CD4-positive, alpha-beta memory T cell (primary cell): ENCODE data around the gene AIG1. TPM values are rescaled to one million over a fixed set of nuclear protein-coding genes. Genes with fewer than 3 reads are reported as not detected.
"Not testable (repeated sequence)": the region's sequence is repeated elsewhere in the genome, so short reads cannot be mapped to it uniquely, and the experiment has no call there.

Experiments
- CTCF ChIA-PET: fragments of 350-600 bp; sonication (Branson Sonifier 250); formaldehyde crosslinking; loops from one replicate; lab custom pipeline; 2021; ENCODE audit warnings: inconsistent platforms; ENCODE audit not compliant: partially characterized antibody; lab: Charles Lee
- POLR2A ChIA-PET: fragments of 350-600 bp; sonication (Branson Sonifier 250); formaldehyde crosslinking; loops from one replicate; lab custom pipeline; 2021; ENCODE audit not compliant: partially characterized antibody; lab: Charles Lee
- DNase-seq, 5 donors: peaks; one replicate each; pipeline versions ENCODE4 v3.0.0 to v3.0.0-alpha.2; 2020 to 2022; ENCODE audit warnings: mixed read lengths in 1 of 5
- H3K27ac ChIP-seq: one replicate; pipeline ENCODE4 v1.7.0; 2013; ENCODE audit warnings: low read depth, low read length
- H3K27me3 ChIP-seq: 2 replicates; pipeline ENCODE4 v1.7.0; 2013; ENCODE audit warnings: mild to moderate bottlenecking, low read length, moderate library complexity; ENCODE audit not compliant: insufficient read depth
- H3K36me3 ChIP-seq: 2 replicates; pipeline ENCODE4 v1.7.0; 2013; ENCODE audit warnings: mild to moderate bottlenecking, low read length, moderate library complexity; ENCODE audit not compliant: insufficient read depth
- H3K4me1 ChIP-seq: 2 replicates; pipeline ENCODE4 v1.7.0; 2013; ENCODE audit warnings: mild to moderate bottlenecking, low read length, moderate library complexity; ENCODE audit not compliant: insufficient read depth
- H3K4me3 ChIP-seq, 2 donors: one replicate each; pipeline ENCODE4 v1.7.0; 2013; ENCODE audit warnings: low read length in 2 of 2, mild to moderate bottlenecking in 1 of 2
- H3K9me3 ChIP-seq, 2 donors: one replicate each; pipeline ENCODE4 v1.7.0; 2013; ENCODE audit warnings: low read length in 2 of 2, control low read depth in 1 of 2; ENCODE audit not compliant: control insufficient read depth in 1 of 2
- H3K27ac Mint-ChIP-seq, 7 donors: one replicate each; pipeline ENCODE4 v1.8.0; 2020 to 2021; ENCODE audit warnings: mixed read lengths in 7 of 7, mild to moderate bottlenecking in 6 of 7, inconsistent platforms in 3 of 7, moderate library complexity in 3 of 7
- H3K27me3 Mint-ChIP-seq, 2 donors: one replicate each; pipeline ENCODE4 v1.8.0; 2020 to 2021; ENCODE audit warnings: mixed read lengths in 2 of 2
- H3K36me3 Mint-ChIP-seq, 2 donors: one replicate each; pipeline ENCODE4 v1.8.0; 2020 to 2021; ENCODE audit warnings: mixed read lengths in 2 of 2, inconsistent platforms in 1 of 2, mild to moderate bottlenecking in 1 of 2
- H3K4me1 Mint-ChIP-seq, 4 donors: one replicate each; pipeline ENCODE4 v1.8.0; 2020 to 2021; ENCODE audit warnings: mixed read lengths in 4 of 4, mild to moderate bottlenecking in 1 of 4
- H3K4me3 Mint-ChIP-seq, 8 donors: one replicate each; pipeline ENCODE4 v1.8.0; 2020 to 2021; ENCODE audit warnings: mixed read lengths in 8 of 8, mild to moderate bottlenecking in 7 of 8, moderate library complexity in 6 of 8, inconsistent platforms in 3 of 8
- H3K9me3 Mint-ChIP-seq, 8 donors: one replicate each; pipeline ENCODE4 v1.8.0; 2020 to 2021; ENCODE audit warnings: mixed read lengths in 8 of 8, mild to moderate bottlenecking in 5 of 8, inconsistent platforms in 3 of 8, moderate library complexity in 1 of 8
- intact Hi-C: fragments of 100-400 bp; cut with micrococcal nuclease; formaldehyde crosslinking; loops from one replicate; pipeline ENCODE4 v1.15.1; 2023
- polyA plus RNA-seq, 2 donors: library from polyadenylated mRNA; unstranded; fragments of 300-500 nt; fragmentation: Illumina TruSeq; gene quantifications; one replicate each; pipeline ENCODE4 v1.2.3, GENCODE V29; 2021
- total RNA-seq, 2 experiments: library from RNA; stranded (reverse); gene quantifications; one replicate each; pipeline ENCODE4 v1.2.3, GENCODE V29; 2021

AIG1 gene
- total RNA-seq (10 to 100 TPM in 1 of 2 experiments, 1 to 10 TPM in 1; 9.6 to 10.2 TPM), polyA plus RNA-seq (10 to 100 TPM; 20.3 to 21.5 TPM)

- peak within 1 kb of the TSS; percentile 93 to 99 (median 97) for H3K27ac Mint-ChIP-seq
- no peaks in the 10 kb centered on the region for H3K36me3 ChIP-seq
- intact Hi-C loops: loop anchor here (2.0 to 10.0 kb wide), 2 partner anchors 112 to 364 kb away; no protein-coding TSS in a partner anchor
- H3K27ac ChIP-seq: peak within 1 kb of the TSS; percentile 70
- peaks cover 17% of the 10 kb centered on the region for H3K4me1 ChIP-seq
- H3K9me3 Mint-ChIP-seq: no peaks in the 10 kb centered on the region
- peak; percentile 66 to 77 (median 74) for DNase-seq
- H3K4me3 Mint-ChIP-seq: peak within 1 kb of the TSS; percentile 93 to 97 (median 96)
- H3K4me3 ChIP-seq: peak within 1 kb of the TSS; percentile 59 to 79
- no peaks in the 10 kb centered on the region for H3K27me3 ChIP-seq
- H3K4me1 Mint-ChIP-seq: peaks cover 18 to 28% (median 23%) of the 10 kb centered on the region in 4 donors
- peaks cover 0 to 2% of the 10 kb centered on the region in 2 donors for H3K27me3 Mint-ChIP-seq
- ChIA-PET POLR2A (interaction anchor here (0.8 to 2.9 kb wide), 5 partner anchors 16 to 218 kb away, joined by 3 to 22 read pairs (median 4); no protein-coding TSS in a partner anchor), CTCF (interaction anchor here (0.7 to 1.0 kb wide), 2 partner anchors 338 to 369 kb away, joined by 3 read pairs; no protein-coding TSS in a partner anchor)
- peaks cover 0 to 13% of the 10 kb centered on the region in 2 donors for H3K36me3 Mint-ChIP-seq
- no peaks in the 10 kb centered on the region for H3K9me3 ChIP-seq
These were observed at the start of gene AIG1 for GRCh38 chr6:143060806-143061596. Gene AIG1, plus strand, starts transcription at chr6:143060889. Its CDS starts 37 bp downstream, at chr6:143060926.

- Histone ChIP-seq H3K4me3 (no peak overlapping the region), H3K36me3 (no peaks in the 10 kb centered on the region), H3K27ac (no peak overlapping the region), H3K27me3 (no peaks in the 10 kb centered on the region), H3K9me3 (no peaks in the 10 kb centered on the region), H3K4me1 (no peaks in the 10 kb centered on the region)
- CTCF ChIA-PET: no interaction called here
- intact Hi-C loops: no loop called here
- H3K4me3 Mint-ChIP-seq: no peak overlapping the region
- H3K27me3 Mint-ChIP-seq: peaks cover 1 to 4% of the 10 kb centered on the region in 2 donors
- POLR2A ChIA-PET: no interaction called here
- no peaks in the 10 kb centered on the region for H3K36me3 Mint-ChIP-seq
- no peak for DNase-seq
- H3K9me3 Mint-ChIP-seq: no peaks in the 10 kb centered on the region
- H3K4me1 Mint-ChIP-seq: no peaks in the 10 kb centered on the region
- H3K27ac Mint-ChIP-seq: no peak overlapping the region
These were observed 45.9 kb upstream of the AIG1 start for GRCh38 chr6:143014764-143015163.

GRCh38 chr6:143015300-143015706 is 45.4 kb upstream of the AIG1 start:
- H3K27ac Mint-ChIP-seq: peak overlapping the region in 1 of 7 donors; percentile 62
- peaks cover 1 to 4% of the 10 kb centered on the region in 2 donors for H3K27me3 Mint-ChIP-seq
- ChIA-PET POLR2A (no interaction called here), CTCF (no interaction called here)
- intact Hi-C loops: no loop called here
- Histone ChIP-seq H3K4me1 (no peaks in the 10 kb centered on the region), H3K36me3 (no peaks in the 10 kb centered on the region), H3K4me3 (no peak overlapping the region), H3K27me3 (no peaks in the 10 kb centered on the region), H3K9me3 (no peaks in the 10 kb centered on the region), H3K27ac (no peak overlapping the region)
- no peaks in the 10 kb centered on the region for H3K36me3 Mint-ChIP-seq
- no peaks in the 10 kb centered on the region for H3K4me1 Mint-ChIP-seq
- no peak overlapping the region for H3K4me3 Mint-ChIP-seq
- H3K9me3 Mint-ChIP-seq: no peaks in the 10 kb centered on the region
- no peak for DNase-seq

- CTCF ChIA-PET: interaction anchor here (0.7 to 1.0 kb wide), 2 partner anchors 8 to 407 kb away, joined by 3 read pairs; no protein-coding TSS in a partner anchor
- intact Hi-C loops: no loop called here
- H3K9me3 ChIP-seq: no peaks in the 10 kb centered on the region
- no peaks in the 10 kb centered on the region for H3K27me3 ChIP-seq
- H3K4me3 ChIP-seq: no peak overlapping the region
- H3K27ac Mint-ChIP-seq: no peak overlapping the region
- peaks cover 0 to 2% of the 10 kb centered on the region in 2 donors for H3K36me3 Mint-ChIP-seq
- H3K4me3 Mint-ChIP-seq: no peak overlapping the region
- peaks cover 2 to 3% of the 10 kb centered on the region in 2 donors for H3K27me3 Mint-ChIP-seq
- no peak overlapping the region for H3K27ac ChIP-seq
- H3K36me3 ChIP-seq: no peaks in the 10 kb centered on the region
- DNase-seq: no peak
- no peaks in the 10 kb centered on the region for H3K4me1 ChIP-seq
- POLR2A ChIA-PET: no interaction called here
- H3K9me3 Mint-ChIP-seq: peaks cover 0 to 7% (median 0%) of the 10 kb centered on the region in 8 donors
- no peaks in the 10 kb centered on the region for H3K4me1 Mint-ChIP-seq
These were observed 41.7 kb upstream of the AIG1 start for GRCh38 chr6:143018955-143019354.

- H3K4me3 Mint-ChIP-seq, H3K9me3 ChIP-seq, H3K36me3 Mint-ChIP-seq, H3K27me3 Mint-ChIP-seq, H3K4me1 ChIP-seq, H3K27me3 ChIP-seq, DNase-seq, POLR2A ChIA-PET, H3K4me1 Mint-ChIP-seq, CTCF ChIA-PET, H3K27ac ChIP-seq, H3K4me3 ChIP-seq, H3K27ac Mint-ChIP-seq, H3K36me3 ChIP-seq, H3K9me3 Mint-ChIP-seq: not testable (repeated sequence)
- intact Hi-C loops: loop anchor here (10.0 kb wide), 1 partner anchor 106 kb away; no protein-coding TSS in a partner anchor
These were observed 39.8 kb upstream of the AIG1 start for GRCh38 chr6:143020862-143021261.

GRCh38 chr6:143021543-143021942 is 39.1 kb upstream of the AIG1 start:
- intact Hi-C loops: loop anchor here (10.0 kb wide), 1 partner anchor 107 kb away; no protein-coding TSS in a partner anchor

GRCh38 chr6:143022587-143022986 is 38.1 kb upstream of the AIG1 start:
- H3K4me3 Mint-ChIP-seq: no peak overlapping the region
- ChIA-PET CTCF (interaction anchor here (1.0 to 5.6 kb wide), 4 partner anchors 11 to 547 kb away, joined by 3 to 81 read pairs (median 4); no protein-coding TSS in a partner anchor), POLR2A (no interaction called here)
- peaks cover 0 to 3% of the 10 kb centered on the region in 2 donors for H3K27me3 Mint-ChIP-seq
- no peak overlapping the region for H3K27ac Mint-ChIP-seq
- Histone ChIP-seq H3K4me1 (no peaks in the 10 kb centered on the region), H3K4me3 (no peak overlapping the region), H3K9me3 (no peaks in the 10 kb centered on the region), H3K36me3 (no peaks in the 10 kb centered on the region), H3K27ac (no peak overlapping the region), H3K27me3 (no peaks in the 10 kb centered on the region)
- no peak for DNase-seq
- H3K9me3 Mint-ChIP-seq: peaks cover 0 to 7% (median 2%) of the 10 kb centered on the region in 8 donors
- intact Hi-C loops: loop anchor here (10.0 kb wide), 1 partner anchor 108 kb away; no protein-coding TSS in a partner anchor
- peaks cover 0 to 2% of the 10 kb centered on the region in 2 donors for H3K36me3 Mint-ChIP-seq
- peaks cover 0 to 7% (median under 1%) of the 10 kb centered on the region in 4 donors for H3K4me1 Mint-ChIP-seq

More at GRCh38 chr6:143021543-143021942, 39.1 kb upstream of the AIG1 start:
- no peaks in the 10 kb centered on the region for H3K4me1 Mint-ChIP-seq
- H3K9me3 ChIP-seq: no peaks in the 10 kb centered on the region
- no peak overlapping the region for H3K4me3 ChIP-seq
- ChIA-PET POLR2A (no interaction called here), CTCF (interaction anchor here (1.0 kb wide), 1 partner anchor 331 kb away, joined by 3 read pairs; no protein-coding TSS in a partner anchor)
- H3K36me3 ChIP-seq: no peaks in the 10 kb centered on the region
- no peaks in the 10 kb centered on the region for H3K27me3 ChIP-seq
- peaks cover 0 to 7% (median 2%) of the 10 kb centered on the region in 8 donors for H3K9me3 Mint-ChIP-seq
- peaks cover 0 to 3% of the 10 kb centered on the region in 2 donors for H3K27me3 Mint-ChIP-seq
- H3K4me1 ChIP-seq: no peaks in the 10 kb centered on the region
- no peak overlapping the region for H3K27ac Mint-ChIP-seq
- DNase-seq: no peak
- H3K36me3 Mint-ChIP-seq: peaks cover 0 to 2% of the 10 kb centered on the region in 2 donors
- no peak overlapping the region for H3K27ac ChIP-seq
- no peak overlapping the region for H3K4me3 Mint-ChIP-seq
